HAP-1 (cell line): Measurements from ENCODE around the gene CAMKMT.
"Not testable (repeated sequence)": the region's sequence is repeated elsewhere in the genome, so short reads cannot be mapped to it uniquely, and the experiment has no call there.

Experiments
- DNase-seq, 2 experiments: peaks; one replicate each; pipeline ENCODE4 v3.0.0-alpha.2; 2016 to 2020; ENCODE audit warnings: low spot score in 2 of 2
- H3K27me3 ChIP-seq: fragments of 250-450 bp; sonication (Bioruptor Pico); 2 replicates; pipeline ENCODE4 v1.5.1; 2020; ENCODE audit warnings: low read depth, mild to moderate bottlenecking, moderate library complexity
- H3K36me3 ChIP-seq: fragments of 250-450 bp; sonication (Bioruptor Pico); replicated peaks from 2 replicates; pipeline ENCODE4 v1.5.1; 2020; ENCODE audit warnings: mild to moderate bottlenecking
- H3K4me1 ChIP-seq: fragments of 250-450 bp; sonication (Bioruptor Pico); 2 replicates; pipeline ENCODE4 v1.5.1; 2020; ENCODE audit warnings: mild to moderate bottlenecking
- H3K4me3 ChIP-seq: fragments of 250-450 bp; sonication (Bioruptor Pico); 2 replicates; pipeline ENCODE4 v1.5.1; 2020; ENCODE audit warnings: mild to moderate bottlenecking, moderate library complexity
- H3K9me3 ChIP-seq: fragments of 250-450 bp; sonication (Bioruptor Pico); 2 replicates; pipeline ENCODE4 v1.5.1; 2020; ENCODE audit warnings: mild to moderate bottlenecking, moderate library complexity
- in situ Hi-C: fragments of 300-500 bp; cut with MboI; formaldehyde crosslinking; loops from 3 replicates; pipeline ENCODE4 v1.14.3; 2020; ENCODE audit warnings: low sequenced_read_pairs, inconsistent platforms, mixed read lengths

The CAMKMT gene

DNA sequence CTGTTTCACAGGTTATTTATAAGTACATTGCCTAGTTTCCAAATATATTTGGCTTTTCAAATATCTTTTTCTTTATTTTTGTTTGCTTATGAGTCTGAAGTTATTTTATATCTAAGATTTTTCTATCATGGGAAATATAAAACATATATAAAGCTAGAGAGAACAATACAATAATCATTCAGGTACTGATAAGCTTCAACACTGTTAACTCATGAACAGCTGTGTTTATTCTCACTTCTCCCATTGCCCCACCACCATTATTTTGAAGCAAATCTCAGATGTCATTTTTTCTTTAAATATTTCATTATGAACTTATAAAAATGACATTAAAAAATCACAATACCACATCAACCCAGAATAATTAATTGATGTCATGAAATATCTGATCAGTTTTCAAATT is 9.7 kb downstream of the CAMKMT start:
- Histone ChIP-seq H3K9me3 (no peaks in the 10 kb centered on the region), H3K4me3 (no peak overlapping the region), H3K4me1 (no peaks in the 10 kb centered on the region), H3K36me3 (no peaks in the 10 kb centered on the region), H3K27me3 (no peaks in the 10 kb centered on the region)
- in situ Hi-C loops: no loop called here
- DNase-seq: no peak

- Histone ChIP-seq H3K4me1 (no peaks in the 10 kb centered on the region), H3K27me3 (no peaks in the 10 kb centered on the region), H3K36me3 (no peaks in the 10 kb centered on the region), H3K4me3 (no peak overlapping the region), H3K9me3 (no peaks in the 10 kb centered on the region)
- in situ Hi-C loops: no loop called here
- no peak for DNase-seq
These were observed 10.5 kb downstream of the CAMKMT start for GRCh38 chr2:44372246-44372645.

DNA sequence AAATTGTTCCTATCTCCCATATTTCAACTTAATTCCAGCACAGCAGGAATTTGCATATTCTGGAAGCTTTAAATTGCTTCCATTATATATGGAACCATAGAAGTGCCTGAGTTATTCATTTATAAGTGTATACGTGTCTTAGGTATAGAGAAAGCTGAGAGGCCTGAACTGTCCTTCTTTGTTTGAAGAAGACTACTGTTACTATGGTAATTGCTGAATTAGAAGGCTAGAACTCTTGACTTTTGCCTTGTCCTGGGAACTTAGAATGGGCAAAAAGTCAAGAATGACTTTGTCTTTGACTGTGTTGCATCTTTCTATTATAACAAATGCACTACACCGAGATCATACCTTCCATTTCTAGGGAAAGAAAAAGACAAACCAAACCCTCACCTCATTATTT is 15.7 kb downstream of the CAMKMT start:
- DNase-seq: no peak
- H3K4me3 ChIP-seq: no peak overlapping the region
- in situ Hi-C loops: loop anchor here (25.0 kb wide), 1 partner anchor 585 kb away; no protein-coding TSS in a partner anchor
- no peaks in the 10 kb centered on the region; the same call in 1 of the 2 replicates for H3K36me3 ChIP-seq
- H3K4me1 ChIP-seq: peaks cover 11% of the 10 kb centered on the region
- no peaks in the 10 kb centered on the region for H3K9me3 ChIP-seq
- no peaks in the 10 kb centered on the region for H3K27me3 ChIP-seq

DNA sequence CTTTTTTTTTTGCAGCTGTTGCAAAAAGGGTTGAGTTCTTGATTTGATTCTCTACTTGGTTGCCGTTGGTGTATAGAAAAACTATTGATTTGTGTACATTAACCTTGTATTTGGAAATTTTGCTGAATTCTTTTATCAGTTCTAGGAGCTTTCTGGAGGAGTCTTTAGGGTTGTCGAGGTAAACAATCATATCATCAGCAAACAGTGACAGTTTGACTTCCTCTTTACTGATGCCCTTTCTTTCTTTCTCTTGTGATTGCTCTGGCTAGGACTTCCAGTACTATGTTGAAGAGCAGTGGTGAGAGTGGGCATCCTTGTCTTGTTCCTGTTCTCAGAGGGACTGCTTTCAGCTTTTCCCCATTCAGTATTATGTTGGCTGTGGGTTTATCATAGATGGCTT is 23.5 kb downstream of the CAMKMT start:
- not testable (repeated sequence) for H3K4me1 ChIP-seq, H3K36me3 ChIP-seq, H3K9me3 ChIP-seq, DNase-seq, H3K4me3 ChIP-seq, H3K27me3 ChIP-seq
- in situ Hi-C loops: loop anchor here (25.0 kb wide), 1 partner anchor 577 kb away; no protein-coding TSS in a partner anchor

DNA sequence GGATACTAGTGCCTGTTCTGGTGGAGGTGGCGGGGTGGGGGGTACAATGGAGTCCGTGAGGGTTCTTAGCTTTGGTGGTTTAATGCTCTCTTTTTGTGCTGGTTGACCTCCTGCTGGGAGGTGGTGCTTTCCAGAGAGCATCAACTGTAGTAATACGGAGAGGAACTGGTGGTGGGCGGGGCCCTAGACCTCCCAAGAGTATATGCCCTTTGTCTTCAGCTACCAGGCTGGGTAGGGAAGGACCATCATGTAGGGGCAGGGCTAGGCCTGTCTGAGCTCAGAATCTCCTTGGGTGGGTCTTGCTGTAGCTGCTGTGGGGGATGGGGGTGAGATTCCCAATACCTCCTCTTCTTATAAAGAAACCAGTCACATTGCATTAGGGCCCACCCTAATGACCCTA is 27.1 kb downstream of the CAMKMT start:
- Histone ChIP-seq H3K4me3 (no peak overlapping the region), H3K27me3 (no peaks in the 10 kb centered on the region), H3K36me3 (no peaks in the 10 kb centered on the region), H3K4me1 (no peaks in the 10 kb centered on the region), H3K9me3 (no peaks in the 10 kb centered on the region; the same call in 1 of the 2 replicates)
- in situ Hi-C loops: loop anchor here (25.0 kb wide), 1 partner anchor 573 kb away; no protein-coding TSS in a partner anchor
- DNase-seq: peak in 1 of 2 experiments; percentile 22

DNA sequence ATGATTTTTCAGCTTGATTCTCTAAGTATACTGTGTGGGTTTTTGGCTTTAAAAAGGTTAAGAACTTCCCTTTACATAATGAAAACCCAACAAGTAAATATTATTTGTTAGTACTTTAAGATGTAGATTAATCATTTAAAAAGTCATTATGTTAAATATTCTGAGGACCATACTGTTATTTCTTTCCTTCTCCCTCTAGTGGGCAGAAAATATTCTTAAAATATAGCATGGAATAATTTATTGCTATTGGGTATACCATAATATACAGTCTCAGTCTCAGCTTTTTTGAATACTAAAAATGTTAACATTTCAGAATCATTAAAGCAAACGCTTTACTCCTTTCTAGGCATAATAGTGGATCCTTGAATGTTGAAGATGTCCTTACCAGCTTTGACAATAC is 28.1 kb downstream of the CAMKMT start:
- Histone ChIP-seq H3K36me3 (no peaks in the 10 kb centered on the region), H3K4me1 (no peaks in the 10 kb centered on the region), H3K4me3 (no peak overlapping the region), H3K9me3 (no peaks in the 10 kb centered on the region), H3K27me3 (no peaks in the 10 kb centered on the region)
- in situ Hi-C loops: loop anchor here (25.0 kb wide), 1 partner anchor 572 kb away; no protein-coding TSS in a partner anchor
- DNase-seq: no peak

DNA sequence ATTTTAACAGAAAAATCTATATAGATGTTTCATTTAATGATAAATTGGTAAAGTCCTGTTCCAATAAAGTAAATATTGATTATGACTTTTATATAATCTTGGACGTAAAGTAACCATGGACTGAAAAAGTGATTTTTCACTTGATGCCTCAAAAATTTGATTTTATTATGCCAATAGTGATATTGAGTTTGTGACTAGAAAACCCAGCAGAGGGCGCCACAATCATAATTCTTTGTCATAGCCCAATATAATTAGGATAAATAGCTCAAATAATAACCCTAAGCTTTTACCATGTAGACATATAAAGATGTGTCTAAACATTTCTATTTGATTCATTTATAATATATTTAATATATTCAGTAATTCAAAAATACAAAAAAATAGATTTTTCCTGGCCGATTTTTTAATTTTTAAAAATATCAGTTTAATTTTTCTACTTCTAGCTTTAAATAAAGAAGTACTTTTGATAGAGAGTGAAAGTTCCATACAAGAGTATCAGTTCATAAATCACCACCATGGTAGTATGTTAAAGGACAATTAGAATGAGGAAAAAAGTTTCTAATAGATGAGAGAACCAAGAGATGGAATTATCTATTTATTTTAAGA is 30.7 kb downstream of the CAMKMT start:
- Histone ChIP-seq H3K36me3 (no peaks in the 10 kb centered on the region), H3K27me3 (no peaks in the 10 kb centered on the region), H3K4me1 (no peaks in the 10 kb centered on the region; the same call in 1 of the 2 replicates), H3K9me3 (no peaks in the 10 kb centered on the region), H3K4me3 (no peak overlapping the region)
- in situ Hi-C loops: loop anchor here (25.0 kb wide), 1 partner anchor 570 kb away; no protein-coding TSS in a partner anchor
- peak in 1 of 2 experiments; percentile 79 for DNase-seq

GRCh38 chr2:44397447-44398175 is 35.9 kb downstream of the CAMKMT start:
- no peaks in the 10 kb centered on the region for H3K9me3 ChIP-seq
- H3K4me3 ChIP-seq: no peak overlapping the region
- H3K36me3 ChIP-seq: no peaks in the 10 kb centered on the region
- in situ Hi-C loops: loop anchor here (25.0 kb wide), 1 partner anchor 565 kb away; no protein-coding TSS in a partner anchor
- no peaks in the 10 kb centered on the region for H3K27me3 ChIP-seq
- H3K4me1 ChIP-seq: peaks cover 12% of the 10 kb centered on the region
- peak in 1 of 2 experiments; percentile 42 for DNase-seq

DNA sequence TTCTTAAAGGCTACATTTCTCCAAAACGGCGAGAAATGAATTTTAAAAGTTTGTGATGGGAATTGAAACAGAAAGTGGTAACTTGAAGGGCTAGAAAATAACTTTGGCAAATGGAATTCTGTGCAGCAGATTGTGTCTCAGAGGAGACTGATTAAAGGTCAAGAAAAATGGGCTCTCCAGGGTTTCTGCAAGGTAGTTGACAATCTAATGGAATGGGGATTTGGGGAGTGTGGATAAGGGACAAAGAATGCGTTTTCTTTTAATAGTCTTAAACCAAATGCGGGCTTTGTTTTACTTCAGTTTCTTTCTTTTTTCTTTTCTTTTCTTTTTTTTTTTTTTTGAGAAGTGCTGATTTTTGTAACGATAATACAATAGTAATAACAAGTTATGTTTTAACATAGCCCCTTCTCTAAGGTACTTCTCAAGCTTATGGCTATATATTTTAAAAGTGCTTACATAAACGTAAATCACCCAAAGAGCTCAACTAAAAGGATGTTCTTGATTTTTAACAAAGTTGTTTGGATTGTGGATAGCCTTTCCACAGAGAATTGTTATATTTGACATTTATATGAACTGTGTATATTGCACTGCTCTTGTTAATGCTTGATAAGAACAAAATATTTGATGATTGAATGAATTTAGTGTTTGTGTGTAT is 36.6 kb downstream of the CAMKMT start:
- in situ Hi-C loops: loop anchor here (25.0 kb wide), 1 partner anchor 564 kb away; no protein-coding TSS in a partner anchor
- DNase-seq: no peak
- H3K4me3 ChIP-seq: no peak overlapping the region
- H3K36me3 ChIP-seq: no peaks in the 10 kb centered on the region
- H3K4me1 ChIP-seq: peaks cover 12% of the 10 kb centered on the region
- no peaks in the 10 kb centered on the region for H3K9me3 ChIP-seq
- H3K27me3 ChIP-seq: no peaks in the 10 kb centered on the region

GRCh38 chr2:44420725-44421124 is 59.0 kb downstream of the CAMKMT start:
- in situ Hi-C loops: no loop called here

GRCh38 chr2:44424211-44424610 is 62.5 kb downstream of the CAMKMT start:
- in situ Hi-C loops: no loop called here
- Histone ChIP-seq H3K4me3 (no peak overlapping the region), H3K27me3 (no peaks in the 10 kb centered on the region), H3K36me3 (no peaks in the 10 kb centered on the region), H3K9me3 (no peaks in the 10 kb centered on the region; the same call in 1 of the 2 replicates), H3K4me1 (no peaks in the 10 kb centered on the region)
- DNase-seq: no peak

More at GRCh38 chr2:44420725-44421124, 59.0 kb downstream of the CAMKMT start:
- Histone ChIP-seq H3K27me3 (no peaks in the 10 kb centered on the region), H3K4me3 (no peak overlapping the region), H3K9me3 (no peaks in the 10 kb centered on the region), H3K4me1 (no peaks in the 10 kb centered on the region), H3K36me3 (no peaks in the 10 kb centered on the region)
- no peak for DNase-seq

DNA sequence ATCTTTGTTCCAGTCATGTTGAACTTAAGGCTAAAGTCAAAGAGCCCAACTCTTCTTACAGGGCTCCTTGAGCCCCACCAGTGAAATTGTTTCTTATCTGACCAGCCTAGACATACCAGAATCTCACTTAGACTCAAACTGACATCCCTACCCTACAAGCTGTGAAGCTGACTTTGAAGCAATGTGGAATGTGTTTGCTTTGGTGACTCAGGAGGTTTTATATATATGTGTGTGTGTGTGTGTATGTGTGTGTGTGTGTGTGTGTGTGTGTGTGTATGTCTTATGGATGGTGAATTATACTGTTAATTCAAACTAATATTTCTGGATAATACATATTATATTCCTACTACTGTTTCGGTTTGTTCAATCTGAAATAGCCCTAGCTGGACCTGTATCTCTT is 67.3 kb downstream of the CAMKMT start:
- H3K27me3 ChIP-seq: no peaks in the 10 kb centered on the region
- no peak overlapping the region for H3K4me3 ChIP-seq
- DNase-seq: no peak
- in situ Hi-C loops: no loop called here
- H3K4me1 ChIP-seq: no peaks in the 10 kb centered on the region
- no peaks in the 10 kb centered on the region; the same call in 1 of the 2 replicates for H3K9me3 ChIP-seq
- H3K36me3 ChIP-seq: no peaks in the 10 kb centered on the region

DNA sequence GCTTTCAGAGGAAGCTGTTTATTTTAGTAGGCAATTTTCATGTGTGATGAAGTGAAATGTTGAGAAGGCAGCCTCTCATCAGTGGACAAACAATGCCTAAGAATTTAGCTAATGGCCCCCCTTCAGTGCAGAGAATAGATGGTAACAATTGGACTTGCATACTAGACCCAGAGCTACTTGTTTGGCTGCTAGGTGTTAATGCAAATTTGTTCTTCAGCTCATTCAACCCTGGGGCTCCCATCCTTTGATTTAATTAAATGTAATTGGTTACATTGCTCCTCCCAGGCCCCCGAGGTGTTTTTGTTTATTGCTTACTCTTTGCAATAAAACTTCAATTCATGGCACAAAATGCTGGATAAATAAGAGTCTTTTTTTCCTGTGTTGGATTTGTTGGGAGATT is 68.6 kb downstream of the CAMKMT start:
- H3K4me3 ChIP-seq: no peak overlapping the region
- H3K36me3 ChIP-seq: no peaks in the 10 kb centered on the region
- no peaks in the 10 kb centered on the region; the same call in 1 of the 2 replicates for H3K9me3 ChIP-seq
- DNase-seq: no peak
- H3K4me1 ChIP-seq: no peaks in the 10 kb centered on the region
- no peaks in the 10 kb centered on the region for H3K27me3 ChIP-seq
- in situ Hi-C loops: no loop called here

DNA sequence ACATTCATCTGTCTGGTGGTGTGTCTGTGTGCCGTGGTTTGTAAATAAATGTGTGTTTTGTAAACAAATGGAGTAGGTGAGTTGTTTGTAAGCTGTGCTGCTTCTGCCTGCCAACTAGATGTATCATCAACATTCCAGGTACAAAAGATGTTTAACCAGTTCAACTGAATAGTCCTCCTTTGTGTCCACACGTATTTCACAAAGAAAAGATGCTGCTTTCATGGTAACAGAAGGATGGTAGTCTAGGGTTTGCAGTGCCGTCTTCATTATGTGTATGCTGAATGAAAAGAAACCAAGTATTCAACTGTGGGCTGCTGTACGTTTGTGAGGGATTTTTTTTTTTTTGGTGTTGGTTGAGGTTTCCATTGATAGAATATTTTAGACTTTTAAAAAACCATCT is 72.1 kb downstream of the CAMKMT start:
- no peaks in the 10 kb centered on the region for H3K9me3 ChIP-seq
- no peaks in the 10 kb centered on the region for H3K27me3 ChIP-seq
- no peak for DNase-seq
- H3K36me3 ChIP-seq: no peaks in the 10 kb centered on the region
- H3K4me3 ChIP-seq: no peak overlapping the region
- H3K4me1 ChIP-seq: peaks cover 8% of the 10 kb centered on the region; the same call in 1 of the 2 replicates
- in situ Hi-C loops: no loop called here
